CD4-positive, CD25-positive, alpha-beta regulatory T cell (primary cell): ENCODE measurements around the gene SLC9C1. TPM values are rescaled to one million over a fixed set of nuclear protein-coding genes. Genes with fewer than 3 reads are reported as not detected.

ENCODE experiments used
- ATAC-seq, 2 donors: fragments of 150-1000 bp; cut with Tn5 transposase; one replicate each; pipeline ENCODE4 v1.10.0; 2021; ENCODE audit warnings: low read depth in 2 of 2, moderate number of reproducible peaks in 2 of 2, moderate library complexity in 1 of 2
- DNase-seq, 3 donors: peaks; one replicate each; pipeline versions ENCODE4 v3.0.0 to v3.0.0-alpha.2; 2012 to 2022; ENCODE audit warnings: mixed read lengths in 1 of 3
- H3K27ac ChIP-seq: one replicate; pipeline ENCODE4 v1.7.0; 2013; ENCODE audit warnings: mild to moderate bottlenecking, low read length; ENCODE audit not compliant: insufficient read depth, poor library complexity, severe bottlenecking
- H3K27me3 ChIP-seq: one replicate; pipeline ENCODE4 v1.7.0; 2013; ENCODE audit warnings: low read length; ENCODE audit not compliant: control insufficient read depth, insufficient read depth
- H3K36me3 ChIP-seq: one replicate; pipeline ENCODE4 v1.7.0; 2013; ENCODE audit warnings: mild to moderate bottlenecking, low read length, moderate library complexity; ENCODE audit not compliant: control insufficient read depth, insufficient read depth
- H3K4me1 ChIP-seq: 2 replicates; pipeline ENCODE4 v1.7.0; 2013; ENCODE audit warnings: mild to moderate bottlenecking, low read length; ENCODE audit not compliant: insufficient read depth, control insufficient read depth, poor library complexity, severe bottlenecking
- H3K4me3 ChIP-seq: one replicate; pipeline ENCODE4 v1.7.0; 2013; ENCODE audit warnings: low read depth, mild to moderate bottlenecking, low read length, moderate library complexity
- H3K9me3 ChIP-seq, 2 experiments: 1 replicate in 1 of 2; 2 replicates in 1 of 2; pipeline ENCODE4 v1.7.0; 2013; ENCODE audit warnings: low read length in 2 of 2, mild to moderate bottlenecking in 1 of 2, moderate library complexity in 1 of 2; ENCODE audit not compliant: control insufficient read depth in 2 of 2
- H3K27ac Mint-ChIP-seq, 3 donors: one replicate each; pipeline ENCODE4 v1.8.0; 2020 to 2022; ENCODE audit warnings: mild to moderate bottlenecking in 3 of 3, mixed read lengths in 3 of 3, moderate library complexity in 2 of 3
- H3K27me3 Mint-ChIP-seq: one replicate; pipeline ENCODE4 v1.8.0; 2022; ENCODE audit warnings: mild to moderate bottlenecking, mixed read lengths
- H3K36me3 Mint-ChIP-seq: one replicate; pipeline ENCODE4 v1.8.0; 2020; ENCODE audit warnings: mixed read lengths
- H3K4me1 Mint-ChIP-seq, 4 donors: one replicate each; pipeline ENCODE4 v1.8.0; 2020 to 2022; ENCODE audit warnings: mixed read lengths in 4 of 4, mild to moderate bottlenecking in 1 of 4
- H3K4me3 Mint-ChIP-seq, 4 donors: one replicate each; pipeline ENCODE4 v1.8.0; 2020 to 2022; ENCODE audit warnings: mild to moderate bottlenecking in 4 of 4, mixed read lengths in 4 of 4, moderate library complexity in 3 of 4
- H3K9me3 Mint-ChIP-seq, 7 donors: one replicate each; pipeline ENCODE4 v1.8.0; 2020 to 2022; ENCODE audit warnings: mixed read lengths in 7 of 7, mild to moderate bottlenecking in 3 of 7, moderate library complexity in 2 of 7
- polyA plus RNA-seq, 4 donors: library from polyadenylated mRNA; unstranded; fragments of 300-500 nt; fragmentation: Illumina TruSeq; gene quantifications; one replicate each; pipeline ENCODE4 v1.2.3, GENCODE V29; 2021
- total RNA-seq: library from RNA; stranded (reverse); gene quantifications from one replicate; pipeline ENCODE4 v1.2.3, GENCODE V29; 2022

SLC9C1 gene
- total and polyA plus RNA-seq, 5 donors from 2014 or later, result not detected

DNA sequence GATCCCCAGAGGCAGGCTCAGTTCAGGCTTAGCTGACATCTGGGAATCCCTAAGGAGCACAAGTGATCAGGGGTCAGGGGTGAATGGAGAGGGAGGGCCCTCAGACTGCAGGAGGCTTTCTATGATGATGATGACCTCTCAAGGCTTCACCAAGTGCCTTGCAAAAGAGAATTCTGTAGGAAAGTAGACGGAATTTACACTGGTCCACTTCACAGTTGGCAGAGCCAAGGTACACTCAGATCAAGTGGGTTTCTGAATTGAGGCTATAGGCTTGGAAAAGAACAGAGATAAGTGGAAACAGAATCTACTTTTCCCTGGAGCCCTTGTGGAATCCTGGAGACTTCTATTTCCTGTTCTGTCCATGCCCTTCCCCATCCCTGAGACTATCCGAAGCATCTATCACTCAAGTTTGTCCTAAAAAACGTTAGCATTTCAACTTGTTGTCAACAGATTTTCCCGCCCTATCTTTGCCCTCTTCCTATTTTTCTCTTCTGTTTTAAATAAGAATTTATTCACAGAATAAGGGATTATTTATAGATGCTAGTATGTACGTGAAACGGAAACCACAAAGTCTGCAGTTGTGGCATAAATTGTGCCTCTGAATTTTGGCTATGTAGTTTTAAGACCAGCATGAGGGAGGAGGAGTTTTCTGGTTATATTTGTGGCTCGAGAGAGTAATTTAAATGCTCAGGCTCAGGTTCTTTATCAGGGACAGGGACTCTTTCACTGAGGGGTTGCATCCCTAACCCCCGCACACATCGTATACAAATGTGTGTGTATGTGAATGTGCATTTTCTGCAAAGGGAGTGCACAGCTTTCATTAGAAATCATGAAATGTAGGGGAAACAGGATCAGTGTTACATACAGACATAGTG is 173.8 kb downstream of the SLC9C1 start:
- Histone ChIP-seq H3K9me3 (no peaks in the 10 kb centered on the region), H3K4me1 (peaks cover 3% of the 10 kb centered on the region), H3K4me3 (no peak overlapping the region), H3K27ac (no peak overlapping the region), H3K27me3 (no peaks in the 10 kb centered on the region), H3K36me3 (peaks cover 12% of the 10 kb centered on the region)
- Mint-ChIP-seq H3K9me3 (peaks cover 0 to 1% (median 0%) of the 10 kb centered on the region in 7 donors), H3K4me3 (peak overlapping the region in 2 of 4 donors; percentile 3 to 50), H3K27ac (peak overlapping the region in 2 of 3 donors; percentile 43 to 50), H3K4me1 (peaks cover 0 to 13% (median 9%) of the 10 kb centered on the region in 4 donors), H3K27me3 (peaks cover 4% of the 10 kb centered on the region), H3K36me3 (peaks cover 10% of the 10 kb centered on the region)
- peak in 1 of 3 donors; percentile 41 for DNase-seq
- ATAC-seq, result no peak

DNA sequence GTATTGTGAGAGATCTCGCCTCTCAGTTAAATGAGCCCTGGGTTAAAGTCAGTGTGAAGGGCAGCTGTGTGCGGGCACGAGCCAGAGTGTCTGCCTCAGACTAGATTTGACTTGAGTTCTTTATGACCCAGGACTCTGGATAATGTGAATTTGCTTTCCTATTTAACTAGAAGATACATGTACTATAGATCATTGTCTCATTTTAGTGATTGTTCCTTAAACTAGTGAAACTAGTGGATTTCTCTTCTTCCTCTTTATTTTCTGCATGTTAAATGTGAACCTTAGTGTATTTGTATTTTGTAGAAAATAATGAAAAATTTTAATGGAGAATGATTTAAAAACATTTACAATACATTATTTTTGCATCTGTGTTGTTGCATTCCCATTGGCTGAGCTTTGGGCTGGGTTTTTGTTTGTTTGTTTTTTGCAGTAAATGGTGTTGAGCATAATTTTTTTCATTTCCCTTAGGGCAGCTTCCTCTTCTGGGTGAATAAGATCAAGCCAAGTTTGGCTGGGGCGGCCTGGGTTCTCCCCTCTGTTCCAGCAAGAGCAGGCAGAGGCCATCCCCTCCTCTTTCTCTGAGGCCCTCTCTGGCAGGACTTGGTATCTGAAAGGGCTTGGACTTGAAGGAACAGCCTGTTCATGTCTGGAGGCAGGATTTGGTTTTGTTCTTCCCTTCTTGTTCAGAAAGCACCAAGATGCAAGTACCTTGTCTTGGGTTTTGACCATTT is 176.0 kb downstream of the SLC9C1 start:
- Histone ChIP-seq H3K4me3 (no peak overlapping the region), H3K27ac (no peak overlapping the region), H3K9me3 (no peaks in the 10 kb centered on the region), H3K27me3 (no peaks in the 10 kb centered on the region), H3K36me3 (peaks cover 4% of the 10 kb centered on the region), H3K4me1 (peaks cover 3% of the 10 kb centered on the region)
- DNase-seq (no peak), ATAC-seq (no peak)
- H3K27ac Mint-ChIP-seq, result peak overlapping the region in 1 of 3 donors; percentile 21
- H3K36me3 Mint-ChIP-seq, result peaks cover 6% of the 10 kb centered on the region
- no peak overlapping the region for H3K4me3 Mint-ChIP-seq
- H3K9me3 Mint-ChIP-seq, result peaks cover 0 to 3% (median 0%) of the 10 kb centered on the region in 7 donors
- peaks cover 4% of the 10 kb centered on the region for H3K27me3 Mint-ChIP-seq
- H3K4me1 Mint-ChIP-seq, result peaks cover 0 to 13% (median 9%) of the 10 kb centered on the region in 4 donors

DNA sequence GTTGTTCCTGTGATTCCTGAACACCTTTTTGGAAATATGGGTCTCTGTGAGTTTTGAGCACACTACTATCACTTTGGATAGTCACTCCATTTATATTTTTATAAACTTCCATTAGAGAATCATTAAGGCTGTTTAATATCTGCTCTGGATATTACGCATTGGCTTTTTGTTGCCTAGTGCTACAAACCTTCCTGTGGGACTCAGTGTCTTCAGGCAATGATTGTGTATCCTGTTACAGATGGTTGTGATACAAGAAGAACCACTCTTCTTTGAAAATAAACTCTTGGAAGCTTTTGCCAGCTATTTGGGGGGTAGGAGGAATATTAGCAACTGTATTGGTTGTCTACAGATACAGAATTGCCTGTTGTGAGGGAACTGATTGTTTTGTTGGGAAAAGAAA is 176.6 kb downstream of the SLC9C1 start:
- no peak overlapping the region for H3K27ac ChIP-seq
- Mint-ChIP-seq H3K9me3 (peaks cover 0 to 3% (median 0%) of the 10 kb centered on the region in 7 donors), H3K4me3 (no peak overlapping the region), H3K4me1 (peaks cover 0 to 13% (median 9%) of the 10 kb centered on the region in 4 donors), H3K36me3 (no peaks in the 10 kb centered on the region), H3K27ac (no peak overlapping the region), H3K27me3 (peaks cover 4% of the 10 kb centered on the region)
- H3K36me3 ChIP-seq, result peaks cover 2% of the 10 kb centered on the region
- no peak overlapping the region for H3K4me3 ChIP-seq
- ATAC-seq (no peak), DNase-seq (no peak)
- H3K9me3 ChIP-seq, result no peaks in the 10 kb centered on the region
- peaks cover 3% of the 10 kb centered on the region for H3K4me1 ChIP-seq
- H3K27me3 ChIP-seq, result no peaks in the 10 kb centered on the region

DNA sequence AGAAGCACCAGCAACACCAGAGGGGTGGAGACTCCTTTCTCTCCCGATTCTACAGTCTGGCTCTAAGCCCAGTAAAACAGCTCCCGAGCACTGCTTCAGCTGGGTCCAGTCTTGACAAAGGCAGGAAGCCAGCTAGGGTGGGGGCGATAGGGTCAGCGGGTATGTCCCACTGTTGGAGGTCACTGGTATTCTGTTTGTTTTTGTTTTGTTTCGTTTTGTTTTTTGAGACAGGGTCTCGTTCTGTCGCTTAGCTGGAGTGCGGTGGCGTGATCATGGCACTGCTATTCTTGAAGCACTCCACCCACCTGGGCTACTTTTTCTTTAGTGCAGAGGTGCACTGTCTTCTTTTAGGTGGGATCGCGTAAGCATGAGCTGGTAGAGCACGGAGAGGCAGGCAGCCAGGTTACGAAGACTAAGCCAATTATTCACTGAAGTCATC is 177.2 kb downstream of the SLC9C1 start:
- no peak overlapping the region for H3K27ac ChIP-seq

DNA sequence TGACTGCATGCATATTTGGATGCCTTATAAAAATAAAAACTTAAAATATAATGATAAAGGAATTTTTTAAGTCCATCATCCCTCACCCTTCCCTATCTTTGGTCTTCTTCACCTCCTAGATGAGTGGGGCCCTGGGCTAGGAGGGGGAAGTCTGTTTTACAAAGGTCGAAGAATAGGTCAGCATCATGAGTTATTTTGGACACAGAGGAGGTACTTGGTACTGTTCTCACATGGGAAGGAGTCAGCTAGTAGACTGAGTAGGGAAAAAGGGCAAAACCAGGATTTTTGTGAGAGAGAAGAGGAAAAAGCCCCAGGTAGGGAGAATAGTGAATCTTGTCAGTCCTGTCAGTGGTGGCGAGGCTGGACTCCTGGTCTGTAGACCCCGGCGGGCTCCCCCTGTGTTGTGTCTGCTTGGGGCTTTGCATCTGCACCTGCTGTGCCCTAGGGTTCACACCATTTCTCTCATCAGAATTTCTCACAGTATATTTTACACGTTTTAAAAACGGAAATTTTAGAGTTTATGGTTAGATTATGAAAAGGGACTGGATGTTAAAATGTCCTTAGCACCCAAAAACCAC is 178.1 kb downstream of the SLC9C1 start:
- peaks cover 0 to 19% (median 12%) of the 10 kb centered on the region in 4 donors for H3K4me1 Mint-ChIP-seq
- Histone ChIP-seq H3K27me3 (no peaks in the 10 kb centered on the region), H3K9me3 (no peaks in the 10 kb centered on the region), H3K27ac (no peak overlapping the region), H3K4me1 (peaks cover 3% of the 10 kb centered on the region), H3K4me3 (no peak overlapping the region), H3K36me3 (no peaks in the 10 kb centered on the region)
- no peaks in the 10 kb centered on the region for H3K36me3 Mint-ChIP-seq
- peaks cover 4% of the 10 kb centered on the region for H3K27me3 Mint-ChIP-seq
- no peak overlapping the region for H3K4me3 Mint-ChIP-seq
- peak overlapping the region in 1 of 3 donors; percentile 38 for H3K27ac Mint-ChIP-seq
- no peak for DNase-seq
- no peak for ATAC-seq
- H3K9me3 Mint-ChIP-seq, result peaks cover 0 to 3% (median 0%) of the 10 kb centered on the region in 7 donors

More for the DNA sequence above, 177.2 kb downstream of the SLC9C1 start:
- Histone ChIP-seq H3K27me3 (no peaks in the 10 kb centered on the region), H3K9me3 (no peaks in the 10 kb centered on the region), H3K36me3 (peaks cover 2% of the 10 kb centered on the region), H3K4me1 (peaks cover 3% of the 10 kb centered on the region), H3K4me3 (no peak overlapping the region)
- Mint-ChIP-seq H3K4me3 (no peak overlapping the region), H3K36me3 (no peaks in the 10 kb centered on the region), H3K4me1 (peaks cover 0 to 16% (median 11%) of the 10 kb centered on the region in 4 donors), H3K9me3 (peaks cover 0 to 3% (median 0%) of the 10 kb centered on the region in 7 donors), H3K27ac (no peak overlapping the region), H3K27me3 (peaks cover 4% of the 10 kb centered on the region)
- DNase-seq (no peak), ATAC-seq (no peak)

DNA sequence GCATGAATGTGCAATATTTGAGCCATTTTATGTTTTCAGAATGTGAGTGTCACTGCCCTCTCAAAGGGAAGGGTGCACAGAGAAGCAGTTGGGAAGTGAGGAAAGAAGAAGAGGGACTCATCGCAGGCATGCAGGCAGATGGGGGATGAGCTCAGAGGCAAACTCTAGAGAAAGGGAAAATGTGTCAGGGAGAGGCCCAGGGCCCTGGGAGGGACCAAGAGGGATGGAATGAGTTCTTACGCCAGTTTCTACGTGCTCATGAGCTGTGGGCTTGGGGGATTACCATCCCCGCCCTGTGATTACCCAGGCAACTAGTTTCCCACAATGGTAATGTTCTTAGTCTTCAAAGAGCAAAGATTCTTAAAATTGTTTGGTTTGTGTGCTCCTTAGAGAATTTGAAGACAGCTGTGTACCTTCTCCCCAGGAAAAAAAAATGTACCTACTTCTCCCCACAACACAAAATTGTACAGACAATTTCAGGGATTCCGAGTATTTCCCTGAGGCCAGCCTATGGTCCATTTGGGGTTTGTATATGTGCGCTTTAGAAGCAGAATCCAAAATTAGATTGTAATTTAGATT is 178.8 kb downstream of the SLC9C1 start:
- no peak overlapping the region for H3K27ac ChIP-seq

DNA sequence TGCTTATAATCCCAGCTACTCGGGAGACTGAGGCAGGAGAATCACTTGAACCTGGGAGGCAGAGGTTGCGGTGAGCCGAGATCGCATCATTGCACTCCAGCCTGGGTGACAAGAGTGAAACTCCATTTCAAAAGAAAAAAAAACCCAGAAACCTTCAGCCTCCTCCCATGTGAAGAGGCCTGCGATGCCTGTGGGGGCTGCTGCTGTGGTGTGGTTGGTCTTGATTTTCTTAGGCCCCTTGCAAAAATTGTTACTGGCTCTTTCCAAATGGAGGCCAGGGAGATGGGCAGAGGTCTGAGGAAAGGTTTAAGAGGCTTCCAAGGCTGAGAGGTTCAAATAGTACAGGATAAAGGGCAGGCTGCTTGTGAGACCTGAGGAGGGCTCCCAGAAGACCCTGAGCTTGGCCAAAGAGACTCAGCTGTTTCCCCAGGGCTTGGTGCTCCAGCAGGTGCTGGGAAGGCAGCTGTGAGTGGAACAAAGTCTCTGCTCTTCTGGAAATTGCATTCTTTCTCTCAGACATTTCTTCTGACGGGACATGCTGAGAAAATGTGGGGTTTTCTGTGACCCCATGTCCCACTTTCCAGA is 179.3 kb downstream of the SLC9C1 start:
- H3K36me3 ChIP-seq, result no peaks in the 10 kb centered on the region
- ATAC-seq, result no peak
- Mint-ChIP-seq H3K36me3 (no peaks in the 10 kb centered on the region), H3K27ac (no peak overlapping the region), H3K9me3 (peaks cover 0 to 3% (median 0%) of the 10 kb centered on the region in 7 donors), H3K27me3 (no peaks in the 10 kb centered on the region), H3K4me3 (no peak overlapping the region), H3K4me1 (peaks cover 0 to 10% (median 8%) of the 10 kb centered on the region in 4 donors)
- no peaks in the 10 kb centered on the region for H3K4me1 ChIP-seq
- no peaks in the 10 kb centered on the region for H3K9me3 ChIP-seq
- no peak overlapping the region for H3K27ac ChIP-seq
- H3K27me3 ChIP-seq, result no peaks in the 10 kb centered on the region
- no peak overlapping the region for H3K4me3 ChIP-seq
- DNase-seq, result no peak

More for the DNA sequence above, 178.8 kb downstream of the SLC9C1 start:
- Histone ChIP-seq H3K27me3 (no peaks in the 10 kb centered on the region), H3K36me3 (no peaks in the 10 kb centered on the region), H3K9me3 (no peaks in the 10 kb centered on the region), H3K4me1 (no peaks in the 10 kb centered on the region), H3K4me3 (no peak overlapping the region)
- ATAC-seq (no peak), DNase-seq (no peak)
- Mint-ChIP-seq H3K36me3 (no peaks in the 10 kb centered on the region), H3K4me1 (peaks cover 0 to 15% (median 10%) of the 10 kb centered on the region in 4 donors), H3K9me3 (peaks cover 0 to 3% (median 0%) of the 10 kb centered on the region in 7 donors), H3K27me3 (peaks cover under 1% of the 10 kb centered on the region), H3K4me3 (no peak overlapping the region), H3K27ac (peak overlapping the region in 1 of 3 donors; percentile 16)
